Vagina (tissue), 2 donors: Measurements from ENCODE around the gene LYPD3.

Source experiments
- CTCF ChIP-seq, 3 experiments: fragments of 450-650 bp in 2 of 3; fragments of 200-600 bp in 1 of 3; sonication (generic) in 1 of 3; IDR thresholded peaks; one replicate each; pipeline ENCODE4 v1.5.1; 2017 to 2019; ENCODE audit warnings: antibody characterized with exemption in 3 of 3, mild to moderate bottlenecking in 2 of 3, moderate library complexity in 2 of 3
- POLR2A ChIP-seq, 2 donors: fragments of 450-650 bp; IDR thresholded peaks; one replicate each; pipeline ENCODE4 v1.6.1; 2017; ENCODE audit warnings: antibody characterized with exemption in 2 of 2, mild to moderate bottlenecking in 2 of 2, moderate library complexity in 2 of 2

DNA sequence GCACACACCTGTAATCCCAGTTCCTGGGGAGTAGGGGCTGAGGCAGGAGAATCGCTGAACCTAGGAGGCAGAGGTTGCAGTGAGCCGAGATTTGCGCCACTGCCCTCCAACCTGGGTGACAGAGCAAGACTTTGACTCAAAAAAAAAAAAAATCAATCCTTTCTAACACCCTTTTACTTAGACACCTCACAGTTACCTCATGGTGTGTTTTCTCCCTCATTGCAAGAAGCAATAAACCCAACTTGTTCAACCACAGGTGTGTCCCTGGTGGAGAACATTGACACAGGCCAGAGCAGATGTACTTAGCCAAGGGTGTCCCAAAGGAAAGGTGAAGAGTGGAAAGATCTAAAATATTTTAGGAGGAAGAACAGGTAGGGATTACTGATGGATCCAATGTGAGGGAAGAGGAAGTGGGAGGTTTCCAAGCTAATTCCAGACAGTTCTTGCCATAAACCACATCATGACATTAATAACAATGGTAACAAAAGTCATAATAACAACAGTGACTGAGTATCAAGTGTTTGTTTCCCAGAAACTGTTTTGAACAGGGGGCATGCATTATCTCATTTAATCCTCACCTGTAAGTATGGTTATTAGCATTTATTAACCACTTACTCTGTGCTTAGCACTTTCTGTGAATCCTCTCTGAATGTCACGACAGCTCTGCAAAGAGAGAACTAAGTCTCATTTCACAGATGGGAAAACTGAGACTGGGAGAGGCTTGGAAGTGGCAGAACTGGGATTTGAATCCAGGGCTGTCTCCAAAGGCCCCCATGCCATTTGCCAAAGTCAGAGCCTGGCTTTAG is 3.1 kb upstream of the LYPD3 start:
- TF ChIP-seq CTCF (IDR thresholded peaks at IDR 0.05) = no peak
- TF ChIP-seq POLR2A (IDR thresholded peaks at IDR 0.05) = no peak
